ENCODE results near the gene CACNA1F.
"Not testable (repeated sequence)": the region's sequence is repeated elsewhere in the genome, so short reads cannot be mapped to it uniquely, and the experiment has no call there.

Gene CACNA1F

GRCh38 chrX:49175435-49176274 is 57.5 kb downstream of the CACNA1F start:
- TF ChIP-seq CTCF (conservative IDR thresholded peaks at IDR 0.05): no peak
- H3K27ac ChIP-seq: no peak overlapping the region

DNA sequence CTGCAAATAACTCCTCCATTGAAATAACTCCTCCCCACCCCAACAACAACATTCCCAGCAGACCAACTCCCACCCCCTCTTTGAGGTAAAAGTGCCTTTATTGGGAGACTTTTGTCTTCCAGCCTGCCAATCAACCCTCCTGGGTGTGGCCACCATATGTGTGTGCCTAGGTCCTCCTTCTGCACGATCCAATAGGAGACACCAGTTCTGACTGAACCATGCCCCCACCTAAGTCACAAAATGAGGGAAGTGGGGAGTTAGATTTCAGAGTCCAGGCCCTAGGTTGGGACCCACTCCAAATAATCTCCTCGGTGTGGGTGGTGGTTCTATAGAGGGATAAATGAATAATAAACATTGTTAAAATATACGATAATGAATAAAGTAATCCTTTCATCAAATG is 58.4 kb downstream of the CACNA1F start:
- no peak overlapping the region for H3K27ac ChIP-seq
- no peak for TF ChIP-seq CTCF (conservative IDR thresholded peaks at IDR 0.05)

GRCh38 chrX:49173544-49173943 is 59.6 kb downstream of the CACNA1F start:
- H3K27ac ChIP-seq: not testable (repeated sequence)

- TF ChIP-seq CTCF (conservative IDR thresholded peaks at IDR 0.05): no peak
- H3K27ac ChIP-seq: no peak overlapping the region
Observed at GRCh38 chrX:49172280-49172780, 60.8 kb downstream of the CACNA1F start.

- H3K27ac ChIP-seq: no peak within 1 kb of the TSS
- TF ChIP-seq CTCF (conservative IDR thresholded peaks at IDR 0.05): no peak
Observed at GRCh38 chrX:49171752-49172279, 61.3 kb downstream of the CACNA1F start, which contains the start of gene PLP2. PLP2 (plus strand) TSS chrX:49171898; CDS start chrX:49172001, 103 bp downstream.

DNA sequence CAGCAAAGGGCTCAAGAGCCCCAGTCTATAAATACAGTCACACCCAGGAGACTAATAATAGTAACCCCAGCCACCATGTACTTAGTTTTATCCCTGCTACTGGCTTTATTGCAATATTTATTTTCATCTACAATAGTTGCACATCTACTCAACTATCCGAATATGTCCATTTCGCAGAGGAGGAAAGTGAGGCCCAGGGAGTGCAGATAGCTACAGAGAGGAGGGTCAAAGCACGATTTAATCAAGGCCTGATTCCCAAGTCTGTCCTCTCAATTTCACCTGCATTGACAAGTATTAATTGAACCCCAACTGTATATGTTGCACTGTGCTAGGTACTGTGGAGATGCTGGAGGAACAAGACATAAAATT is 65.4 kb downstream of the CACNA1F start:
- no peak overlapping the region for H3K27ac ChIP-seq
- TF ChIP-seq CTCF (conservative IDR thresholded peaks at IDR 0.05): no peak

DNA sequence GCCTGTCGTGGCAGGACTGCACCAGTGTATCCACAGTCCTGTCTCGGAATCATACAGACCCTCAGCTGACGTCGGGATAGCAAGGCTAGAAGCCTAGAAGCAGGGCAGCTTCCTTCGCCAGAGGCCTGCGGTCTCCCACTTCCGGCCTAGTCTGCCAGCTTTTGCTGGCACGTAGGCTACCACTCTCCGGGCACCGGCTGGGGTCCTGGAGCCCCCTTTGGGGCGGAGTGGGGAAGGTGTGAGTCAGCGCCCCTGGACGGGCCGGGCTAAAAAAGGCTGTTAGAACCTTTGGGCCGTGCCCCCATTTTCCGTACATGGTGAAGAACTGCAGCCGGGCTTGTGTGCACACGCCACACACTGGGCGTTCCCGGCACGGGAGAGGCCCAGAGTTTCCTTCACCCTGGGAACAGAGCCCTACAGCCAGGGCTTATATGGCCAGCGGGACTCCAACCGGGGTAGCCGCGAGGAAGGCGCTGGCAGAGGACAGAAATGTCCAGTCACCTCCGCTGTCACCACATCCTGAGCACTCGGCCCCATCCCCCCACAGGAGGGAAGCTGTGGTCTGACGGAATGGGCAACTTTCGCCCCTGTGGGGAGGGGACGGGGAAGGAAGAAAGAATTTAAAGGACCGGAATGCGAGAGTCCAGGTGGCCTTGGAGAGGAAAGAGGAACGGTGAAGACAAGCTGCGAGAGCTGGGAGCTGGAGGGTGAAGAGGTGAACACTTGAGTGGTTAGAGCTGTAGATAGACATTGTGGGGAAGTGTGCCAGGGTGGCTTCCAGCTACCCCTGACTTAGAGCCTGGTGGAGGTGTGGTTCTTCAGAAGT is 66.0 kb downstream of the CACNA1F start:
- TF ChIP-seq CTCF (conservative IDR thresholded peaks at IDR 0.05): no peak
- no peak overlapping the region for H3K27ac ChIP-seq

All from VCaP (cell line).